Activated CD4-positive, alpha-beta T cell treated with anti-CD3 and anti-CD28 coated beads for 36 hours (primary cell): ENCODE measurements around the gene NBEA. TPM values are rescaled to one million over a fixed set of nuclear protein-coding genes. Genes with fewer than 3 reads are reported as not detected.

Source experiments
- ATAC-seq: fragments of 200-7000 bp; cut with Tn5 transposase; one replicate; pipeline ENCODE4 v1.10.0; 2021; ENCODE audit warnings: mild to moderate bottlenecking, moderate library complexity
- CTCF ChIA-PET: fragments of 350-600 bp; sonication (Branson Sonifier 250); formaldehyde crosslinking; loops from one replicate; lab custom pipeline; 2021; ENCODE audit warnings: antibody characterized with exemption; lab: Charles Lee
- POLR2A ChIA-PET: fragments of 350-600 bp; sonication (Branson Sonifier 250); formaldehyde crosslinking; loops from one replicate; lab custom pipeline; 2021; ENCODE audit warnings: antibody characterized with exemption, inconsistent platforms; lab: Charles Lee
- DNase-seq: peaks from one replicate; pipeline ENCODE4 v3.0.0-alpha.2; 2020
- H3K27ac Mint-ChIP-seq: one replicate; pipeline ENCODE4 v1.8.0; 2021; ENCODE audit warnings: mixed read lengths
- H3K27me3 Mint-ChIP-seq: one replicate; pipeline ENCODE4 v1.8.0; 2021; ENCODE audit warnings: mixed read lengths
- H3K36me3 Mint-ChIP-seq: one replicate; pipeline ENCODE4 v1.8.0; 2021; ENCODE audit warnings: low read depth, mixed read lengths
- H3K4me1 Mint-ChIP-seq: one replicate; pipeline ENCODE4 v1.8.0; 2021; ENCODE audit warnings: mixed read lengths
- H3K4me3 Mint-ChIP-seq: one replicate; pipeline ENCODE4 v1.8.0; 2021; ENCODE audit warnings: mild to moderate bottlenecking, moderate library complexity, mixed read lengths
- H3K9me3 Mint-ChIP-seq: one replicate; pipeline ENCODE4 v1.8.0; 2021; ENCODE audit warnings: low read depth, mixed read lengths
- intact Hi-C, 2 experiments: fragments of 100-400 bp; cut with DNase I in 1 of 2; cut with micrococcal nuclease in 1 of 2; formaldehyde crosslinking; loops; one replicate each; pipeline versions ENCODE4 v1.14.2 to v1.15.1; 2022 to 2024; cut with DNase I, micrococcal nuclease
- total RNA-seq, 2 experiments: library from RNA; stranded (reverse); gene quantifications; one replicate each; pipeline ENCODE4 v1.2.3, GENCODE V29; 2021

The NBEA gene
- total RNA-seq, 2 experiments from 2014 or later, result 0.39 to 0.44 TPM

DNA sequence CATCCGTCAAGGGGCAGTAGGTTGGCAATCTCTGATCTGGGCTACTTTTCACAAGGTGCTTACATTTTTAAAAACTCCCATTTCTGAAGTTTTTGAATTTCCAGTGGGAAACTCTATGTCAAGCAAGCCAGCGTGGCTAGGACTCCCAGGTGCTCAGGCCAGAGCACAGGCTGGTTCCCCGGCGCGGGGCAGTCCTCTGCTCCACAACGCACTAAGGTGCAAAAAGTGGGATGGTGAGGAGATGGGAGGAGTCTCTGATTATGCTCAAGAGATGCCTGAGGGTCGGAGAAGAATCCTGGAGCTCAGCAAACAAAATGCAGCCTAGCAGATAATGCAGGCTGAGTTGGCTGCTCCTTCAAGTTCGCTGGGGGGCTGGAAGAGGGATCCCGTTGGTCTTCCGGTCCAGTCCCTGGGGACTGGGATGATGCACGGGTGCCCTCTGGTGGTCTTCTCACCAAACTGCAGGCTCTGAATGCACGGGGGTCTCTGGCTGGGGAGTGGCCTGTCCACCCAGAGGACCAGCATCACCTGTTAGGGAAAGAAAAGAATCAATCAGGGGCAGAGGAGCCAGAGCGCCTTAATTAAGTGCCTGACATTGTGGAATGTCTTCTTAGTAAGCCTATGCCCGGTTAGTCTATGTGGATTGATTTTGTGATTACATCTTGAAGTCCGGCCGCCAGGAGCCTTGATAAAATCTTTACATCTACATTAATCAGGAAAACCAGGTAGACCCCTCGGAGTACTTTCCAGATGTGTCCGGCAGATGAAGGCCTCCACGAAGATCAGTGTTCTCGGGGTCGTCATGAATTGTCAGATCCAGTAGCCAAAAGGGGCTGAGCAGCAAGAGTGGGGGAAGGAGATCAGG lies 778.9 kb downstream of the NBEA start:
- H3K4me3 Mint-ChIP-seq, result no peak overlapping the region
- H3K27me3 Mint-ChIP-seq, result peaks cover 13% of the 10 kb centered on the region
- CTCF ChIA-PET, result interaction anchor here (0.6 kb wide), 2 partner anchors 129 to 313 kb away, joined by 3 read pairs; no protein-coding TSS in a partner anchor
- intact Hi-C loops, result loop anchor here in 1 of 2 experiments (2.0 kb wide), 2 partner anchors 90 to 510 kb away; no protein-coding TSS in a partner anchor
- no peaks in the 10 kb centered on the region for H3K36me3 Mint-ChIP-seq
- ATAC-seq (peak; percentile 57), DNase-seq (peak; percentile 60)
- H3K27ac Mint-ChIP-seq, result no peak overlapping the region
- POLR2A ChIA-PET, result no interaction called here
- H3K9me3 Mint-ChIP-seq, result no peaks in the 10 kb centered on the region
- H3K4me1 Mint-ChIP-seq, result no peaks in the 10 kb centered on the region
